HCT116 (cell line): ENCODE measurements around the gene ATOX1. TPM values are rescaled to one million over a fixed set of nuclear protein-coding genes. Genes with fewer than 3 reads are reported as not detected.

Experiments used
- total RNA-seq: library from RNA; stranded (reverse); gene quantifications from one replicate; pipeline ENCODE4 v1.2.1, GENCODE V29; 2021; ENCODE audit not compliant: unreplicated experiment

Gene ATOX1
- total RNA-seq, 1 experiment from 2014 or later = 66.2 TPM

Other genes starting within 250 kb of the ATOX1 start
- 0.05 TPM for gene FAT2, start 167.3 kb downstream of the ATOX1 start, total RNA-seq
- gene SPARC, start 71.7 kb downstream of the ATOX1 start, total RNA-seq = 3.0 TPM
- gene G3BP1, start 13.3 kb upstream of the ATOX1 start, total RNA-seq = 296 TPM
- gene GLRA1, start 166.2 kb upstream of the ATOX1 start, total RNA-seq = not detected